Kidney epithelial cell (primary cell): ENCODE results near the gene PLG. TPM values are rescaled to one million over a fixed set of nuclear protein-coding genes. Genes with fewer than 3 reads are reported as not detected.
"Not testable (repeated sequence)": the region's sequence is repeated elsewhere in the genome, so short reads cannot be mapped to it uniquely, and the experiment has no call there.

ENCODE experiments used
- DNase-seq: peaks from one replicate; pipeline ENCODE4 v3.0.0-alpha.2; 2010; ENCODE audit warnings: low read depth
- H3K27me3 ChIP-seq: 2 replicates; pipeline ENCODE4 v1.6.0; 2011; ENCODE audit warnings: low read length; ENCODE audit not compliant: control insufficient read depth, insufficient read depth
- H3K36me3 ChIP-seq: 2 replicates; pipeline ENCODE4 v1.5.1; 2011; ENCODE audit warnings: low read length; ENCODE audit not compliant: control insufficient read depth, insufficient read depth
- H3K4me3 ChIP-seq: 2 replicates; pipeline ENCODE4 v1.5.1; 2011; ENCODE audit warnings: low read depth, mild to moderate bottlenecking, control low read depth, low read length
- CTCF ChIP-seq: IDR thresholded peaks from 2 replicates; pipeline ENCODE4 v1.5.1; 2011; ENCODE audit warnings: mild to moderate bottlenecking, moderate library complexity, low read length, control low read depth, inconsistent platforms; ENCODE audit not compliant: insufficient read depth, poor library complexity, severe bottlenecking
- total RNA-seq: library from RNA; depleted of rRNA; stranded (reverse); fragments of >200 nt; gene quantifications from 2 replicates; pipeline ENCODE4 v1.2.3, GENCODE V29; 2015

Gene PLG
- not detected in 2 replicates for total RNA-seq

- not testable (repeated sequence) for H3K4me3 ChIP-seq, DNase-seq, H3K27me3 ChIP-seq, H3K36me3 ChIP-seq
Observed at GRCh38 chr6:160701918-160702680, at the start of gene PLG. Gene PLG (plus strand): TSS chr6:160702244. CDS start chr6:160702305, 61 bp downstream.

GRCh38 chr6:160659562-160659961 lies 42.5 kb upstream of the PLG start:
- Histone ChIP-seq H3K27me3 (no peaks in the 10 kb centered on the region), H3K4me3 (no peak overlapping the region), H3K36me3 (no peaks in the 10 kb centered on the region)
- no peak for TF ChIP-seq CTCF
- no peak for DNase-seq

GRCh38 chr6:160661216-160661615 lies 40.8 kb upstream of the PLG start:
- no peak for DNase-seq
- Histone ChIP-seq H3K27me3 (no peaks in the 10 kb centered on the region), H3K36me3 (no peaks in the 10 kb centered on the region), H3K4me3 (no peak overlapping the region)
- TF ChIP-seq CTCF, result no peak

GRCh38 chr6:160662429-160662828 lies 39.6 kb upstream of the PLG start:
- no peak for DNase-seq
- no peak overlapping the region for H3K4me3 ChIP-seq
- TF ChIP-seq CTCF, result no peak
- no peaks in the 10 kb centered on the region for H3K36me3 ChIP-seq
- no peaks in the 10 kb centered on the region for H3K27me3 ChIP-seq

- no peak overlapping the region for H3K4me3 ChIP-seq
- no peak for TF ChIP-seq CTCF
Observed at GRCh38 chr6:160662842-160663241, 39.2 kb upstream of the PLG start.

GRCh38 chr6:160664198-160664597 lies 37.8 kb upstream of the PLG start, which contains the start of gene LPA:
Gene LPA (minus strand): TSS chr6:160664275. CDS start chr6:160664214, 61 bp downstream.
- DNase-seq, H3K27me3 ChIP-seq, H3K36me3 ChIP-seq, H3K4me3 ChIP-seq: not testable (repeated sequence)

More at GRCh38 chr6:160662842-160663241, 39.2 kb upstream of the PLG start:
- Histone ChIP-seq H3K36me3 (no peaks in the 10 kb centered on the region), H3K27me3 (no peaks in the 10 kb centered on the region)
- no peak for DNase-seq
